Endothelial cell of umbilical vein (primary cell): ENCODE results near the gene TNFRSF1A. TPM values are rescaled to one million over a fixed set of nuclear protein-coding genes. Genes with fewer than 3 reads are reported as not detected.

Experiments used
- BruUV-seq: library from RNA; stranded (reverse); fragments of 400-500 nt; replicated peaks from 2 replicates; lab custom pipeline; 2021; lab: Mats Ljungman, UMichigan
- CTCF ChIA-PET: fragments of 300-600, 350-600 bp; sonication (Branson Sonifier 250); formaldehyde crosslinking; loops from one replicate; lab custom pipeline; 2021; ENCODE audit warnings: antibody characterized with exemption, inconsistent platforms; lab: Charles Lee
- POLR2A ChIA-PET: fragments of 300-600, 350-600 bp; sonication (Branson Sonifier 250); formaldehyde crosslinking; loops from one replicate; lab custom pipeline; 2021; ENCODE audit warnings: antibody characterized with exemption, inconsistent platforms; lab: Charles Lee
- DNase-seq: peaks from one replicate; pipeline ENCODE4 v3.0.0-alpha.2; 2011; ENCODE audit warnings: low read depth, low spot score
- FAIRE-seq: peaks from 2 replicates; lab custom pipeline; 2011; peaks lifted over from hg19 to GRCh38; lab: Jason Lieb, UNC
- H2AFZ ChIP-seq: 2 replicates; pipeline ENCODE4 v1.6.0; 2012; ENCODE audit warnings: low read depth, low read length, control low read depth, inconsistent platforms
- H3K27ac ChIP-seq: 2 replicates; pipeline ENCODE4 v1.5.1; 2011; ENCODE audit warnings: low read depth, mild to moderate bottlenecking, control low read depth, low read length, moderate library complexity; ENCODE audit not compliant: insufficient read depth
- H3K27me3 ChIP-seq, 2 experiments: 2 replicates each; pipeline versions ENCODE4 v1.6.0 to v1.6.1; 2011; ENCODE audit warnings: low read length in 2 of 2, mixed read lengths in 1 of 2; ENCODE audit not compliant: control insufficient read depth in 2 of 2, insufficient read depth in 2 of 2
- H3K36me3 ChIP-seq, 2 experiments: 2 replicates in 1 of 2; 3 replicates in 1 of 2; pipeline ENCODE4 v1.5.1; 2011; ENCODE audit warnings: low read length in 2 of 2, mild to moderate bottlenecking in 1 of 2, moderate library complexity in 1 of 2; ENCODE audit not compliant: control insufficient read depth in 2 of 2, insufficient read depth in 2 of 2; ENCODE audit errors: extremely low read depth in 1 of 2
- H3K4me1 ChIP-seq: 3 replicates; pipeline ENCODE4 v1.5.1; 2011; ENCODE audit warnings: mild to moderate bottlenecking, low read length; ENCODE audit not compliant: control insufficient read depth, insufficient read depth; ENCODE audit errors: extremely low read depth
- H3K4me2 ChIP-seq: 2 replicates; pipeline ENCODE4 v1.6.1; 2011; ENCODE audit warnings: low read length, control low read depth, mixed read lengths; ENCODE audit not compliant: insufficient read depth
- H3K4me3 ChIP-seq, 3 experiments: fragments of 200-600 bp in 1 of 3; sonication (generic), shearing (Covaris generic) in 1 of 3; replicated peaks in 1 of 3; 2 replicates each; pipeline ENCODE4 v1.5.1; 2011 to 2016; ENCODE audit warnings: control low read depth in 3 of 3, low read length in 3 of 3, mild to moderate bottlenecking in 2 of 3, inconsistent platforms in 1 of 3, low read depth in 1 of 3, moderate library complexity in 1 of 3; ENCODE audit not compliant: insufficient read depth in 1 of 3
- H3K79me2 ChIP-seq: 2 replicates; pipeline ENCODE4 v1.6.0; 2012; ENCODE audit warnings: low read length, inconsistent platforms; ENCODE audit not compliant: control insufficient read depth, insufficient read depth
- H3K9ac ChIP-seq: replicated peaks from 2 replicates; pipeline ENCODE3; 2011; ENCODE audit warnings: low read length, control low read depth; ENCODE audit not compliant: insufficient read depth; ENCODE audit errors: extremely low read depth
- H3K9me1 ChIP-seq: replicated peaks from 3 replicates; pipeline ENCODE4 v1.6.0; 2011; ENCODE audit warnings: mild to moderate bottlenecking, low read length; ENCODE audit not compliant: control insufficient read depth, insufficient read depth; ENCODE audit errors: extremely low read depth
- H3K9me3 ChIP-seq: replicated peaks from 2 replicates; pipeline ENCODE4 v1.5.1; 2012; ENCODE audit warnings: low read length, inconsistent platforms; ENCODE audit not compliant: control insufficient read depth, insufficient read depth
- H4K20me1 ChIP-seq: replicated peaks from 2 replicates; pipeline ENCODE3; 2011; ENCODE audit warnings: mild to moderate bottlenecking, low read length; ENCODE audit not compliant: control insufficient read depth, insufficient read depth; ENCODE audit errors: extremely low read depth
- CTCF ChIP-seq, 2 donors: IDR thresholded peaks; 1 replicate in 1 of 2; 2 replicates in 1 of 2; pipeline ENCODE4 v1.5.1; 2011; ENCODE audit warnings: low read length in 2 of 2, mild to moderate bottlenecking in 2 of 2, moderate library complexity in 2 of 2, control low read depth in 1 of 2, inconsistent platforms in 1 of 2, low read depth in 1 of 2; ENCODE audit not compliant: insufficient read depth in 1 of 2; ENCODE audit errors: extremely low read depth in 1 of 2
- EZH2 ChIP-seq: IDR thresholded peaks from 2 replicates; pipeline ENCODE4 v1.6.1; 2012; ENCODE audit warnings: borderline replicate concordance, low read depth, mild to moderate bottlenecking, moderate library complexity, low read length, inconsistent platforms; ENCODE audit not compliant: severe bottlenecking
- FOS ChIP-seq: IDR thresholded peaks from 2 replicates; pipeline ENCODE4 v1.6.1; 2011; ENCODE audit warnings: mild to moderate bottlenecking, low read length, moderate library complexity, borderline replicate concordance; ENCODE audit not compliant: insufficient read depth
- GATA2 ChIP-seq: IDR thresholded peaks from 2 replicates; pipeline ENCODE4 v1.7.0; 2011; ENCODE audit warnings: low read depth, mild to moderate bottlenecking, moderate library complexity, mixed read lengths, low read length; ENCODE audit not compliant: insufficient read length, insufficient read depth
- JUN ChIP-seq: IDR thresholded peaks from 2 replicates; pipeline ENCODE4 v1.6.1; 2011; ENCODE audit warnings: borderline replicate concordance, low read depth; ENCODE audit not compliant: insufficient read length, insufficient read depth
- MAX ChIP-seq: IDR thresholded peaks from 2 replicates; pipeline ENCODE4 v1.6.1; 2011; ENCODE audit not compliant: insufficient read depth, insufficient read length
- MYC ChIP-seq: IDR thresholded peaks from one replicate; pipeline ENCODE4 v1.6.1; 2011; ENCODE audit warnings: mild to moderate bottlenecking, low read depth, low read length
- POLR2A ChIP-seq: IDR thresholded peaks from 2 replicates; pipeline ENCODE4 v1.6.1; 2012; ENCODE audit warnings: low read depth, mild to moderate bottlenecking, control low read depth, low read length
- POLR2AphosphoS5 ChIP-seq: IDR thresholded peaks from 2 replicates; pipeline ENCODE4 v1.6.1; 2012; ENCODE audit warnings: low read depth, mild to moderate bottlenecking, control low read depth, low read length, moderate library complexity; ENCODE audit not compliant: insufficient read depth
- dilution Hi-C: fragments of 300-500 bp; cut with MboI; formaldehyde crosslinking; loops from one replicate; pipeline ENCODE4 v1.15.0; 2019; ENCODE audit warnings: low sequenced_read_pairs; ENCODE audit not compliant: extremely low pct_ligation_motif_present
- intact Hi-C: fragments of 100-400 bp; cut with micrococcal nuclease; formaldehyde crosslinking; loops from one replicate; pipeline ENCODE4 v1.10.0; 2022
- polyA plus RNA-seq, 4 experiments: library from polyadenylated mRNA; depleted of rRNA in 3 of 4; stranded (reverse) in 3 of 4; unstranded in 1 of 4; fragments of >200 nt; gene quantifications; 2 replicates each; pipeline versions ENCODE4 v1.2.1 to v1.2.3, GENCODE V29; 2011 to 2012; ENCODE audit warnings: missing spikeins in 1 of 4
- total RNA-seq: library from RNA; stranded (reverse); gene quantifications from 2 replicates; pipeline ENCODE4 v1.2.3, GENCODE V29; 2021

TNFRSF1A gene
- total and polyA plus RNA-seq, 2 donors (not counting 3 experiments of a cell fraction or from before 2014, with no cell fraction given), result 86.5 to 98.2 TPM

GRCh38 chr12:6382371-6382770 is 40.5 kb upstream of the TNFRSF1A start:
- no TSS peak for BruUV-seq
- Histone ChIP-seq H3K4me2 (no peak overlapping the region), H3K79me2 (peaks cover 20% of the 10 kb centered on the region), H3K27me3 (no peaks in the 10 kb centered on the region), H3K9ac (no peak overlapping the region), H3K27ac (no peak overlapping the region), H3K4me1 (peaks cover 20% of the 10 kb centered on the region), H2AFZ (no peak overlapping the region), H4K20me1 (no peaks in the 10 kb centered on the region), H3K9me3 (no peaks in the 10 kb centered on the region), H3K4me3 (no peak overlapping the region), H3K9me1 (no peaks in the 10 kb centered on the region), H3K36me3 (peaks cover 5 to 6% of the 10 kb centered on the region in 2 experiments)
- CTCF ChIA-PET, result interaction anchor here (1.1 to 3.4 kb wide), 2 partner anchors 43 to 46 kb away, joined by 3 to 20 read pairs; no protein-coding TSS in a partner anchor
- TF ChIP-seq POLR2AphosphoS5, result no peak
- dilution Hi-C loops, result no loop called here
- DNase-seq, result no peak
- intact Hi-C loops, result no loop called here
- FAIRE-seq, result no peak
- POLR2A ChIA-PET, result no interaction called here

- intact Hi-C loops, result no loop called here
Observed at GRCh38 chr12:6380141-6381121, 38.6 kb upstream of the TNFRSF1A start.

More at GRCh38 chr12:6380141-6381121, 38.6 kb upstream of the TNFRSF1A start:
- Histone ChIP-seq H3K27ac (no peak overlapping the region), H3K9ac (no peak overlapping the region), H2AFZ (no peak overlapping the region), H3K27me3 (no peaks in the 10 kb centered on the region), H3K4me1 (peaks cover 23% of the 10 kb centered on the region), H4K20me1 (no peaks in the 10 kb centered on the region), H3K9me1 (no peaks in the 10 kb centered on the region), H3K4me3 (no peak overlapping the region), H3K4me2 (no peak overlapping the region), H3K9me3 (no peaks in the 10 kb centered on the region), H3K36me3 (no peaks in the 10 kb centered on the region), H3K79me2 (peaks cover 15% of the 10 kb centered on the region)
- ChIA-PET POLR2A (interaction anchor here (0.8 kb wide), 1 partner anchor 41 kb away, joined by 3 read pairs; no protein-coding TSS in a partner anchor), CTCF (interaction anchor here (0.7 to 2.0 kb wide), 2 partner anchors 32 to 57 kb away, joined by 4 to 7 read pairs; no protein-coding TSS in a partner anchor)
- DNase-seq (no peak), FAIRE-seq (no peak)
- TF ChIP-seq MYC (no peak), FOS (no peak), MAX (no peak), POLR2AphosphoS5 (no peak), EZH2 (no peak), GATA2 (no peak), CTCF (IDR thresholded peaks at IDR 0.05; ENCODE audit: extremely low read depth in 1 of 2, insufficient read depth in 1 of 2, low read depth in 1 of 2, low read length in 2 of 2) (no peak), POLR2A (no peak), JUN (no peak)
- no TSS peak for BruUV-seq
- dilution Hi-C loops, result no loop called here
